Measurements from ENCODE around the gene RADIL. TPM values are rescaled to one million over a fixed set of nuclear protein-coding genes. Genes with fewer than 3 reads are reported as not detected.

The RADIL gene
- total RNA-seq, 2 experiments from 2014 or later, result 0.50 to 0.82 TPM

- H3K4me1 Mint-ChIP-seq (ENCODE audit: low read depth), result peaks cover 7% of the 10 kb centered on the region
- H3K36me3 Mint-ChIP-seq (ENCODE audit: low read depth), result no peaks in the 10 kb centered on the region
- H3K27me3 Mint-ChIP-seq (ENCODE audit: low read depth), result peaks cover 20% of the 10 kb centered on the region
- POLR2A ChIA-PET, result no interaction called here
- no peak overlapping the region for H3K27ac Mint-ChIP-seq
- H3K4me3 Mint-ChIP-seq, result no peak overlapping the region
- DNase-seq (no peak), ATAC-seq (no peak)
- CTCF ChIA-PET, result interaction anchor here (0.8 kb wide), 1 partner anchor 30 kb away, joined by 3 read pairs; no protein-coding TSS in a partner anchor
- no peaks in the 10 kb centered on the region for H3K9me3 Mint-ChIP-seq (ENCODE audit: insufficient read depth)
These were observed 3.3 kb downstream of the RADIL start for GRCh38 chr7:4880218-4880617.

GRCh38 chr7:4879396-4880081, 4.0 kb downstream of the RADIL start:
- peaks cover 20% of the 10 kb centered on the region for H3K27me3 Mint-ChIP-seq (ENCODE audit: low read depth)
- H3K4me3 Mint-ChIP-seq, result no peak overlapping the region
- DNase-seq (no peak), ATAC-seq (no peak)
- ChIA-PET CTCF (interaction anchor here (0.8 kb wide), 1 partner anchor 30 kb away, joined by 3 read pairs; no protein-coding TSS in a partner anchor), POLR2A (no interaction called here)
- H3K36me3 Mint-ChIP-seq (ENCODE audit: low read depth), result no peaks in the 10 kb centered on the region
- H3K4me1 Mint-ChIP-seq (ENCODE audit: low read depth), result peaks cover 7% of the 10 kb centered on the region
- H3K27ac Mint-ChIP-seq, result no peak overlapping the region
- H3K9me3 Mint-ChIP-seq (ENCODE audit: insufficient read depth), result no peaks in the 10 kb centered on the region

- no peak for ATAC-seq
- CTCF ChIA-PET, result no interaction called here
These were observed 4.9 kb downstream of the RADIL start for GRCh38 chr7:4878336-4879335.

GRCh38 chr7:4876586-4876985, 6.9 kb downstream of the RADIL start:
- H3K4me1 Mint-ChIP-seq (ENCODE audit: low read depth), result peaks cover 6% of the 10 kb centered on the region
- POLR2A ChIA-PET, result no interaction called here
- H3K9me3 Mint-ChIP-seq (ENCODE audit: insufficient read depth), result no peaks in the 10 kb centered on the region
- no peak for DNase-seq
- no peak for ATAC-seq
- CTCF ChIA-PET, result no interaction called here
- H3K27ac Mint-ChIP-seq, result no peak overlapping the region
- no peaks in the 10 kb centered on the region for H3K36me3 Mint-ChIP-seq (ENCODE audit: low read depth)
- H3K4me3 Mint-ChIP-seq, result no peak overlapping the region
- peaks cover 4% of the 10 kb centered on the region for H3K27me3 Mint-ChIP-seq (ENCODE audit: low read depth)

More at GRCh38 chr7:4878336-4879335, 4.9 kb downstream of the RADIL start:
- POLR2A ChIA-PET, result no interaction called here
- no peak for DNase-seq
- Mint-ChIP-seq H3K4me3 (no peak overlapping the region), H3K36me3 (ENCODE audit: low read depth) (no peaks in the 10 kb centered on the region), H3K4me1 (ENCODE audit: low read depth) (peaks cover 7% of the 10 kb centered on the region), H3K9me3 (ENCODE audit: insufficient read depth) (no peaks in the 10 kb centered on the region), H3K27me3 (ENCODE audit: low read depth) (peaks cover 16% of the 10 kb centered on the region), H3K27ac (no peak overlapping the region)

GRCh38 chr7:4875391-4875790, 8.1 kb downstream of the RADIL start:
- H3K4me3 Mint-ChIP-seq, result no peak overlapping the region
- ATAC-seq, result no peak
- CTCF ChIA-PET, result no interaction called here
- POLR2A ChIA-PET, result no interaction called here
- peaks cover 15% of the 10 kb centered on the region for H3K4me1 Mint-ChIP-seq (ENCODE audit: low read depth)
- H3K36me3 Mint-ChIP-seq (ENCODE audit: low read depth), result no peaks in the 10 kb centered on the region
- H3K27ac Mint-ChIP-seq, result no peak overlapping the region
- no peaks in the 10 kb centered on the region for H3K9me3 Mint-ChIP-seq (ENCODE audit: insufficient read depth)
- DNase-seq, result no peak
- H3K27me3 Mint-ChIP-seq (ENCODE audit: low read depth), result peaks cover under 1% of the 10 kb centered on the region

- no peaks in the 10 kb centered on the region for H3K9me3 Mint-ChIP-seq (ENCODE audit: insufficient read depth)
- H3K27ac Mint-ChIP-seq, result no peak overlapping the region
- peaks cover 6% of the 10 kb centered on the region for H3K27me3 Mint-ChIP-seq (ENCODE audit: low read depth)
- no peak for ATAC-seq
- CTCF ChIA-PET, result interaction anchor here (0.9 to 1.4 kb wide), 2 partner anchors 9 to 10 kb away, joined by 3 to 4 read pairs; partner anchors contain the start of gene RADIL
- POLR2A ChIA-PET, result no interaction called here
- no peaks in the 10 kb centered on the region for H3K36me3 Mint-ChIP-seq (ENCODE audit: low read depth)
- H3K4me1 Mint-ChIP-seq (ENCODE audit: low read depth), result peaks cover 19% of the 10 kb centered on the region
- DNase-seq, result no peak
- H3K4me3 Mint-ChIP-seq, result no peak overlapping the region
These were observed 10.2 kb downstream of the RADIL start for GRCh38 chr7:4873071-4873944.

- peaks cover 19% of the 10 kb centered on the region for H3K4me1 Mint-ChIP-seq (ENCODE audit: low read depth)
- no peaks in the 10 kb centered on the region for H3K36me3 Mint-ChIP-seq (ENCODE audit: low read depth)
- ChIA-PET POLR2A (interaction anchor here (1.3 kb wide), 1 partner anchor 11 kb away, joined by 3 read pairs; no protein-coding TSS in a partner anchor), CTCF (interaction anchor here (1.4 kb wide), 1 partner anchor 11 kb away, joined by 4 read pairs; the partner anchor contains the start of gene RADIL)
- H3K27me3 Mint-ChIP-seq (ENCODE audit: low read depth), result peaks cover 6% of the 10 kb centered on the region
- no peaks in the 10 kb centered on the region for H3K9me3 Mint-ChIP-seq (ENCODE audit: insufficient read depth)
- H3K4me3 Mint-ChIP-seq, result no peak overlapping the region
- no peak overlapping the region for H3K27ac Mint-ChIP-seq
- ATAC-seq (no peak), DNase-seq (no peak)
These were observed 11.4 kb downstream of the RADIL start for GRCh38 chr7:4871930-4872675.

GRCh38 chr7:4871056-4871680, 12.3 kb downstream of the RADIL start:
- DNase-seq, result peak; percentile 44
- Mint-ChIP-seq H3K9me3 (ENCODE audit: insufficient read depth) (no peaks in the 10 kb centered on the region), H3K27me3 (ENCODE audit: low read depth) (peaks cover 9% of the 10 kb centered on the region), H3K4me1 (ENCODE audit: low read depth) (peaks cover 19% of the 10 kb centered on the region), H3K27ac (no peak overlapping the region), H3K4me3 (no peak overlapping the region), H3K36me3 (ENCODE audit: low read depth) (no peaks in the 10 kb centered on the region)
- POLR2A ChIA-PET, result interaction anchor here (1.3 kb wide), 1 partner anchor 12 kb away, joined by 3 read pairs; no protein-coding TSS in a partner anchor
- CTCF ChIA-PET, result no interaction called here
- peak; percentile 66 for ATAC-seq

- H3K36me3 Mint-ChIP-seq (ENCODE audit: low read depth), result no peaks in the 10 kb centered on the region
- no peak overlapping the region for H3K27ac Mint-ChIP-seq
- POLR2A ChIA-PET, result interaction anchor here (0.6 kb wide), 1 partner anchor 20 kb away, joined by 4 read pairs; no protein-coding TSS in a partner anchor
- peaks cover 19% of the 10 kb centered on the region for H3K4me1 Mint-ChIP-seq (ENCODE audit: low read depth)
- no peaks in the 10 kb centered on the region for H3K9me3 Mint-ChIP-seq (ENCODE audit: insufficient read depth)
- no peak overlapping the region for H3K4me3 Mint-ChIP-seq
- H3K27me3 Mint-ChIP-seq (ENCODE audit: low read depth), result peaks cover 30% of the 10 kb centered on the region
- ATAC-seq (no peak), DNase-seq (no peak)
- CTCF ChIA-PET, result interaction anchor here (2.8 kb wide), 1 partner anchor 15 kb away, joined by 11 read pairs; the partner anchor contains the start of gene RADIL
These were observed 15.0 kb downstream of the RADIL start for GRCh38 chr7:4868493-4868892.
